Subcutaneous preadipocyte (primary cell): ENCODE results near the gene PALB2. TPM values are rescaled to one million over a fixed set of nuclear protein-coding genes. Genes with fewer than 3 reads are reported as not detected.

ENCODE experiments used
- total RNA-seq: library from RNA; depleted of rRNA; stranded (reverse); fragments of >200 nt; gene quantifications from 2 replicates; pipeline ENCODE4 v1.2.3, GENCODE V29; 2012

The PALB2 gene
- 15.4 and 17.0 TPM in 2 replicates for total RNA-seq

GRCh38 chr16:23640931-23641765 is at the start of gene PALB2, which contains the start of gene DCTN5:
TSS of gene PALB2 (minus strand) at chr16:23641310. CDS start at chr16:23641157, 153 bp downstream.
TSS of gene DCTN5 (plus strand) at chr16:23641466. CDS start at chr16:23641543, 77 bp downstream.

GRCh38 chr16:23678430-23679273 is 37.5 kb upstream of the PALB2 start, which contains the start of gene PLK1:
TSS of gene PLK1 (plus strand) at chr16:23678889. CDS start at chr16:23678933, 44 bp downstream.

GRCh38 chr16:23595951-23596720 is 45.0 kb downstream of the PALB2 start, which contains the start of gene NDUFAB1:
TSS of gene NDUFAB1 (minus strand) at chr16:23596316. CDS start at chr16:23596290, 26 bp downstream.

GRCh38 chr16:23556881-23557778 is 84.0 kb downstream of the PALB2 start, which contains the start of the genes EARS2 and UBFD1:
TSS of gene EARS2 (minus strand) at chr16:23557350. CDS start at chr16:23557343, 7 bp downstream.
TSS of gene UBFD1 (plus strand) at chr16:23557727. CDS start at chr16:23557743, 16 bp downstream.

Other genes with a start within 250 kb of the PALB2 start
- gene COG7, start 188.1 kb downstream of the PALB2 start, total RNA-seq: 16.9 and 21.1 TPM in 2 replicates
- 14.7 and 21.9 TPM in 2 replicates for gene GGA2, start 130.8 kb downstream of the PALB2 start, total RNA-seq
- gene EARS2, start 84.0 kb downstream of the PALB2 start, total RNA-seq: 37.8 and 39.3 TPM in 2 replicates
- 77.2 and 85.0 TPM in 2 replicates for gene UBFD1, start 83.6 kb downstream of the PALB2 start, total RNA-seq
- 73.1 and 78.3 TPM in 2 replicates for gene NDUFAB1, start 45.0 kb downstream of the PALB2 start, total RNA-seq
- 27.2 and 30.7 TPM in 2 replicates for gene DCTN5, start 156 bp upstream of the PALB2 start, total RNA-seq
- 31.6 and 46.7 TPM in 2 replicates for gene PLK1, start 37.6 kb upstream of the PALB2 start, total RNA-seq
- gene ERN2, start 71.9 kb upstream of the PALB2 start, total RNA-seq: not detected in 2 replicates
- not detected in 2 replicates for gene CHP2, start 113.7 kb upstream of the PALB2 start, total RNA-seq
- gene PRKCB, start 194.7 kb upstream of the PALB2 start, total RNA-seq: under 0.01 TPM in 1 of 2 replicates, not detected in the other